ENCODE results near the gene PDYN. TPM values are rescaled to one million over a fixed set of nuclear protein-coding genes. Genes with fewer than 3 reads are reported as not detected.

Gene PDYN
- total and polyA plus RNA-seq, 9 of the 15 experiments (the other 6 are each of a cell fraction or from before 2014, with no cell fraction given) = not detected

- TF ChIP-seq, protein P1, sequence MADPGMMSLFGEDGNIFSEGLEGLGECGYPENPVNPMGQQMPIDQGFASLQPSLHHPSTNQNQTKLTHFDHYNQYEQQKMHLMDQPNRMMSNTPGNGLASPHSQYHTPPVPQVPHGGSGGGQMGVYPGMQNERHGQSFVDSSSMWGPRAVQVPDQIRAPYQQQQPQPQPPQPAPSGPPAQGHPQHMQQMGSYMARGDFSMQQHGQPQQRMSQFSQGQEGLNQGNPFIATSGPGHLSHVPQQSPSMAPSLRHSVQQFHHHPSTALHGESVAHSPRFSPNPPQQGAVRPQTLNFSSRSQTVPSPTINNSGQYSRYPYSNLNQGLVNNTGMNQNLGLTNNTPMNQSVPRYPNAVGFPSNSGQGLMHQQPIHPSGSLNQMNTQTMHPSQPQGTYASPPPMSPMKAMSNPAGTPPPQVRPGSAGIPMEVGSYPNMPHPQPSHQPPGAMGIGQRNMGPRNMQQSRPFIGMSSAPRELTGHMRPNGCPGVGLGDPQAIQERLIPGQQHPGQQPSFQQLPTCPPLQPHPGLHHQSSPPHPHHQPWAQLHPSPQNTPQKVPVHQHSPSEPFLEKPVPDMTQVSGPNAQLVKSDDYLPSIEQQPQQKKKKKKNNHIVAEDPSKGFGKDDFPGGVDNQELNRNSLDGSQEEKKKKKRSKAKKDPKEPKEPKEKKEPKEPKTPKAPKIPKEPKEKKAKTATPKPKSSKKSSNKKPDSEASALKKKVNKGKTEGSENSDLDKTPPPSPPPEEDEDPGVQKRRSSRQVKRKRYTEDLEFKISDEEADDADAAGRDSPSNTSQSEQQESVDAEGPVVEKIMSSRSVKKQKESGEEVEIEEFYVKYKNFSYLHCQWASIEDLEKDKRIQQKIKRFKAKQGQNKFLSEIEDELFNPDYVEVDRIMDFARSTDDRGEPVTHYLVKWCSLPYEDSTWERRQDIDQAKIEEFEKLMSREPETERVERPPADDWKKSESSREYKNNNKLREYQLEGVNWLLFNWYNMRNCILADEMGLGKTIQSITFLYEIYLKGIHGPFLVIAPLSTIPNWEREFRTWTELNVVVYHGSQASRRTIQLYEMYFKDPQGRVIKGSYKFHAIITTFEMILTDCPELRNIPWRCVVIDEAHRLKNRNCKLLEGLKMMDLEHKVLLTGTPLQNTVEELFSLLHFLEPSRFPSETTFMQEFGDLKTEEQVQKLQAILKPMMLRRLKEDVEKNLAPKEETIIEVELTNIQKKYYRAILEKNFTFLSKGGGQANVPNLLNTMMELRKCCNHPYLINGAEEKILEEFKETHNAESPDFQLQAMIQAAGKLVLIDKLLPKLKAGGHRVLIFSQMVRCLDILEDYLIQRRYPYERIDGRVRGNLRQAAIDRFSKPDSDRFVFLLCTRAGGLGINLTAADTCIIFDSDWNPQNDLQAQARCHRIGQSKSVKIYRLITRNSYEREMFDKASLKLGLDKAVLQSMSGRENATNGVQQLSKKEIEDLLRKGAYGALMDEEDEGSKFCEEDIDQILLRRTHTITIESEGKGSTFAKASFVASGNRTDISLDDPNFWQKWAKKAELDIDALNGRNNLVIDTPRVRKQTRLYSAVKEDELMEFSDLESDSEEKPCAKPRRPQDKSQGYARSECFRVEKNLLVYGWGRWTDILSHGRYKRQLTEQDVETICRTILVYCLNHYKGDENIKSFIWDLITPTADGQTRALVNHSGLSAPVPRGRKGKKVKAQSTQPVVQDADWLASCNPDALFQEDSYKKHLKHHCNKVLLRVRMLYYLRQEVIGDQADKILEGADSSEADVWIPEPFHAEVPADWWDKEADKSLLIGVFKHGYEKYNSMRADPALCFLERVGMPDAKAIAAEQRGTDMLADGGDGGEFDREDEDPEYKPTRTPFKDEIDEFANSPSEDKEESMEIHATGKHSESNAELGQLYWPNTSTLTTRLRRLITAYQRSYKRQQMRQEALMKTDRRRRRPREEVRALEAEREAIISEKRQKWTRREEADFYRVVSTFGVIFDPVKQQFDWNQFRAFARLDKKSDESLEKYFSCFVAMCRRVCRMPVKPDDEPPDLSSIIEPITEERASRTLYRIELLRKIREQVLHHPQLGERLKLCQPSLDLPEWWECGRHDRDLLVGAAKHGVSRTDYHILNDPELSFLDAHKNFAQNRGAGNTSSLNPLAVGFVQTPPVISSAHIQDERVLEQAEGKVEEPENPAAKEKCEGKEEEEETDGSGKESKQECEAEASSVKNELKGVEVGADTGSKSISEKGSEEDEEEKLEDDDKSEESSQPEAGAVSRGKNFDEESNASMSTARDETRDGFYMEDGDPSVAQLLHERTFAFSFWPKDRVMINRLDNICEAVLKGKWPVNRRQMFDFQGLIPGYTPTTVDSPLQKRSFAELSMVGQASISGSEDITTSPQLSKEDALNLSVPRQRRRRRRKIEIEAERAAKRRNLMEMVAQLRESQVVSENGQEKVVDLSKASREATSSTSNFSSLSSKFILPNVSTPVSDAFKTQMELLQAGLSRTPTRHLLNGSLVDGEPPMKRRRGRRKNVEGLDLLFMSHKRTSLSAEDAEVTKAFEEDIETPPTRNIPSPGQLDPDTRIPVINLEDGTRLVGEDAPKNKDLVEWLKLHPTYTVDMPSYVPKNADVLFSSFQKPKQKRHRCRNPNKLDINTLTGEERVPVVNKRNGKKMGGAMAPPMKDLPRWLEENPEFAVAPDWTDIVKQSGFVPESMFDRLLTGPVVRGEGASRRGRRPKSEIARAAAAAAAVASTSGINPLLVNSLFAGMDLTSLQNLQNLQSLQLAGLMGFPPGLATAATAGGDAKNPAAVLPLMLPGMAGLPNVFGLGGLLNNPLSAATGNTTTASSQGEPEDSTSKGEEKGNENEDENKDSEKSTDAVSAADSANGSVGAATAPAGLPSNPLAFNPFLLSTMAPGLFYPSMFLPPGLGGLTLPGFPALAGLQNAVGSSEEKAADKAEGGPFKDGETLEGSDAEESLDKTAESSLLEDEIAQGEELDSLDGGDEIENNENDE (IDR thresholded peaks at IDR 0.05; ENCODE audit: low read depth, low read length) = no peak
- TF ChIP-seq PHTF2 (CRISPR knock-in tag; IDR thresholded peaks at IDR 0.05) (no peak), SMC3 (conservative IDR thresholded peaks at IDR 0.05; ENCODE audit: insufficient read depth, low read depth, low read length) (peak; percentile 35; the same call in 1 of the 2 replicates), MITF (IDR thresholded peaks at IDR 0.05) (no peak), CTCF (IDR thresholded peaks at IDR 0.05 in 2 of 3, conservative IDR thresholded peaks at IDR 0.05 in 1 of 3; ENCODE audit: insufficient read depth in 2 of 3, low read depth in 1 of 3, low read length in 3 of 3) (peak; percentile 52 to 76 (median 60)), CBX5 (IDR thresholded peaks at IDR 0.05; ENCODE audit: borderline replicate concordance, low read depth) (no peak), ZNF146 (CRISPR knock-in tag; IDR thresholded peaks at IDR 0.05; ENCODE audit: unreplicated experiment) (no peak), FOXM1 (IDR thresholded peaks at IDR 0.05; ENCODE audit: low read depth) (no peak), FOXM1 (CRISPR knock-in tag; IDR thresholded peaks at IDR 0.05; ENCODE audit: low read depth) (no peak)
- TF ChIP-seq, protein P2, sequence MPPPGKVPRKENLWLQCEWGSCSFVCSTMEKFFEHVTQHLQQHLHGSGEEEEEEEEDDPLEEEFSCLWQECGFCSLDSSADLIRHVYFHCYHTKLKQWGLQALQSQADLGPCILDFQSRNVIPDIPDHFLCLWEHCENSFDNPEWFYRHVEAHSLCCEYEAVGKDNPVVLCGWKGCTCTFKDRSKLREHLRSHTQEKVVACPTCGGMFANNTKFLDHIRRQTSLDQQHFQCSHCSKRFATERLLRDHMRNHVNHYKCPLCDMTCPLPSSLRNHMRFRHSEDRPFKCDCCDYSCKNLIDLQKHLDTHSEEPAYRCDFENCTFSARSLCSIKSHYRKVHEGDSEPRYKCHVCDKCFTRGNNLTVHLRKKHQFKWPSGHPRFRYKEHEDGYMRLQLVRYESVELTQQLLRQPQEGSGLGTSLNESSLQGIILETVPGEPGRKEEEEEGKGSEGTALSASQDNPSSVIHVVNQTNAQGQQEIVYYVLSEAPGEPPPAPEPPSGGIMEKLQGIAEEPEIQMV (tag; conservative IDR thresholded peaks at IDR 0.05; ENCODE audit: low read depth) = no peak
Measured at GRCh38 chr20:2006452-2007361, 12.8 kb upstream of the PDYN start (continued).

Data from K562 (cell line).